Upper lobe of left lung (tissue), 6 donors: ENCODE data around the gene CXorf58. TPM values are rescaled to one million over a fixed set of nuclear protein-coding genes. Genes with fewer than 3 reads are reported as not detected.
A peak's percentile ranks its signal among the peaks of the same experiment; 100 is the strongest.

ENCODE experiments used
- ATAC-seq, 2 donors: fragments of 200-7000 bp; cut with Tn5 transposase; one replicate each; pipeline ENCODE4 v1.9.1; 2022; ENCODE audit warnings: mild to moderate bottlenecking in 2 of 2, moderate library complexity in 2 of 2; ENCODE audit not compliant: low FRiP score in 2 of 2
- DNase-seq, 2 donors: peaks; one replicate each; pipeline ENCODE4 v3.0.0-alpha.2; 2019 to 2020
- H3K27ac ChIP-seq, 4 donors: fragments of 200-600 bp; sonication (generic); one replicate each; pipeline ENCODE4 v1.5.1; 2016 to 2019
- H3K27me3 ChIP-seq, 4 donors: fragments of 200-600 bp; sonication (generic); one replicate each; pipeline ENCODE4 v1.5.1; 2017 to 2019
- H3K36me3 ChIP-seq, 4 donors: fragments of 200-600 bp; sonication (generic); one replicate each; pipeline ENCODE4 v1.5.1; 2016 to 2019
- H3K4me1 ChIP-seq, 4 donors: fragments of 200-600 bp; sonication (generic); one replicate each; pipeline ENCODE4 v1.5.1; 2018 to 2019
- H3K4me3 ChIP-seq, 4 donors: fragments of 200-600 bp; sonication (generic); one replicate each; pipeline ENCODE4 v1.5.1; 2017 to 2019; ENCODE audit warnings: mild to moderate bottlenecking in 2 of 4, moderate library complexity in 1 of 4
- H3K9me3 ChIP-seq, 4 donors: fragments of 200-600 bp; sonication (generic); one replicate each; pipeline ENCODE4 v1.5.1; 2018 to 2019
- CTCF ChIP-seq, 6 experiments: fragments of 450-650 bp in 4 of 6; fragments of 200-600 bp in 2 of 6; sonication (generic) in 2 of 6; IDR thresholded peaks; one replicate each; pipeline ENCODE4 v1.5.1; 2016 to 2019; ENCODE audit warnings: antibody characterized with exemption in 6 of 6
- EP300 ChIP-seq, 4 donors: sonication (generic); formaldehyde crosslinking; IDR thresholded peaks; one replicate each; pipeline ENCODE4 v1.5.1; 2017; ENCODE audit warnings: antibody characterized with exemption in 4 of 4, control low read depth in 2 of 4
- POLR2A ChIP-seq, 4 donors: fragments of 450-650 bp; IDR thresholded peaks; one replicate each; pipeline ENCODE4 v1.5.1; 2016 to 2017; ENCODE audit warnings: antibody characterized with exemption in 4 of 4, mild to moderate bottlenecking in 2 of 4
- POLR2AphosphoS5 ChIP-seq, 2 donors: sonication (generic); formaldehyde crosslinking; IDR thresholded peaks; one replicate each; pipeline ENCODE4 v1.5.1; 2017; ENCODE audit warnings: antibody characterized with exemption in 2 of 2
- WGBS, 2 donors: methylation state at CpG; one replicate each; pipeline ENCODE4 v1.1.5; 2017 to 2018; 5-methylcytosine and 5-hydroxymethylcytosine counted together
- total RNA-seq, 6 donors: library from RNA; depleted of rRNA in 4 of 6; stranded (reverse); fragments of >200 nt in 4 of 6; gene quantifications; one replicate each; pipeline versions ENCODE4 v1.1.0 to v1.2.1, GENCODE V29; 2016 to 2021
- donor health status: DM: no; HTN: no; CAD: no; lungs with moderate emphysema.
- donor health status: DM: no; HTN: yes; CAD: no; lungs with severe emphysema.

The CXorf58 gene
- total RNA-seq, 6 donors from 2014 or later: 0.11 TPM; not detected in 5

DNA sequence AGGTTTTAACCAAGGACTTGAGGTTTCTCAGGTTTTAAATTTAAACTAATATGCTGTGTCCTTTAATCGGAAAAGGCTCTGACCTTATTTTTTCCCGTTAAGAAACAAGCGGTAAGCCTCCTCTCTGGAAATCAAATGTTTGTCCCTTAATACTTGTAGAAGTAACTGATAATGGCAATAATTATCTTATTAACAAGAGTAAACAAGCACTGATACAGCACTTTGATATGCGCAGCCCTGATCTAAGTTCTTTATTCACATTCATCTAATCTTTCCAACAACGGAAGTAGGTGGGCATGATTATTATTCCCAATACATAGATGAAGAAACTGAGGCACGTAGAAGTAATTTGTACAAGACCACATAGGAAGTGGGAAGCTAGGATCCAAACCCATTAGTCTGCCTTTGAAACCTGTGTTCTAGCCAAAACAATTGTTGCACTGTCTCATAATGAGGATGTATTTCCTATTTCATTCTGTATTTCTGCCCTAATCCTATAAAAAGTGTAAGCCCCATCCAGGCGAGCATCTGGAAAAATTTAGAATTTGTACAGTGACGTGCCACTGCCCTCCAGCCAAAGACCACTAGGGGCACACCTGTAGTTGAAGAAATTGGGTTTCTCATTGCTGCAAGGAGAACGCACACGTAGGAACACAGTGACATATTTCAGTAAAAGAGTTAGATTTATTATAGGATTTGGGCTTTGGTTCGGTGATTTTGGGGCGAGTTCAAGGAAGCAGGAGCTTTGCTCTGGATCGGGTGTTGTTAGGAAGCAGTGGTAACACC is 606 bp downstream of the CXorf58 start:
- Histone ChIP-seq H3K27me3 (no peaks in the 10 kb centered on the region), H3K9me3 (no peaks in the 10 kb centered on the region), H3K27ac (peak overlapping the region; percentile 82 to 91 (median 85)), H3K36me3 (no peaks in the 10 kb centered on the region), H3K4me3 (peak overlapping the region in 3 of 4 donors; percentile 49 to 62 (median 61)), H3K4me1 (peaks cover 0 to 8% (median 0%) of the 10 kb centered on the region in 4 donors)
- ATAC-seq: no peak
- no peak for DNase-seq
- WGBS, 2 donors: 25 to 41% methylated on average over 13 of the region's 13 CpGs
- TF ChIP-seq POLR2AphosphoS5 (IDR thresholded peaks at IDR 0.05) (no peak), POLR2A (IDR thresholded peaks at IDR 0.05) (no peak), CTCF (IDR thresholded peaks at IDR 0.05) (peak in 2 of 6 experiments; percentile 9 to 12)

- WGBS, 2 donors: 75 to 78% methylated on average over 5 of the region's 5 CpGs
- no peak for ATAC-seq
- DNase-seq: no peak
Observed at GRCh38 chrX:23911126-23911835, 3.5 kb downstream of the CXorf58 start.

DNA sequence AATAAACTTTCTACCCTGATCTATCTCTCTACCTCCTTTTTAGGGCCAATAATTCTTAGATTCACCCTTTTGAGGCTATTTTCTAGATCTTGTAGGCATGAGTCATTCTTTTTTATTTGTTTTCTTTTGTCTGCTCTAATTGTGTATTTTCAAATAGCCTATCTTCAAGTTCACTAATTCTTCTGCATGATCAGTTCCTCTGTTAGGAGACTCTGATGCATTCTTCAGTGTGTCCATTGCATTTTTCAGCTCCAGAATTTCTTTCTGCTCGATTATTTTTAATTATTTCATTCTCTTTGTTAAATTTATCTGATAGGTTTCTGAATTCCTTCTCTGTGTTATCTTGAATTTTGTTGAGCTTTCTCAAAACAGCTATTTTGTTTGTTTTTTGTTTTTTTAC is 11.3 kb downstream of the CXorf58 start:
- WGBS, 2 donors: 67 to 96% methylated on average over 1 of the region's 1 CpG
- no peak for TF ChIP-seq POLR2A (IDR thresholded peaks at IDR 0.05)
- no peak for TF ChIP-seq EP300 (IDR thresholded peaks at IDR 0.05)
- TF ChIP-seq POLR2AphosphoS5 (IDR thresholded peaks at IDR 0.05): no peak
- no peak for TF ChIP-seq CTCF (IDR thresholded peaks at IDR 0.05)
- DNase-seq (no peak), ATAC-seq (no peak)
- H3K4me3 ChIP-seq: no peak overlapping the region
- no peaks in the 10 kb centered on the region for H3K36me3 ChIP-seq
- no peak overlapping the region for H3K27ac ChIP-seq
- no peaks in the 10 kb centered on the region for H3K4me1 ChIP-seq
- no peaks in the 10 kb centered on the region for H3K9me3 ChIP-seq
- no peaks in the 10 kb centered on the region for H3K27me3 ChIP-seq

More at GRCh38 chrX:23911126-23911835, 3.5 kb downstream of the CXorf58 start:
- no peaks in the 10 kb centered on the region for H3K36me3 ChIP-seq
- H3K27me3 ChIP-seq: no peaks in the 10 kb centered on the region
- TF ChIP-seq POLR2AphosphoS5 (IDR thresholded peaks at IDR 0.05) (no peak), POLR2A (IDR thresholded peaks at IDR 0.05) (no peak), EP300 (IDR thresholded peaks at IDR 0.05) (no peak), CTCF (IDR thresholded peaks at IDR 0.05) (no peak)
- H3K9me3 ChIP-seq: no peaks in the 10 kb centered on the region
- no peak overlapping the region for H3K27ac ChIP-seq
- H3K4me1 ChIP-seq: peaks cover 0 to 8% (median 0%) of the 10 kb centered on the region in 4 donors
- H3K4me3 ChIP-seq: no peak overlapping the region

- Histone ChIP-seq H3K4me3 (no peak overlapping the region), H3K9me3 (no peaks in the 10 kb centered on the region), H3K27ac (no peak overlapping the region), H3K36me3 (no peaks in the 10 kb centered on the region), H3K4me1 (no peaks in the 10 kb centered on the region), H3K27me3 (no peaks in the 10 kb centered on the region)
- ATAC-seq (no peak), DNase-seq (no peak)
- WGBS, 2 donors: 73 to 85% methylated on average over 6 to 9 of the region's 9 CpGs
- TF ChIP-seq POLR2AphosphoS5 (IDR thresholded peaks at IDR 0.05) (no peak), EP300 (IDR thresholded peaks at IDR 0.05) (no peak), POLR2A (IDR thresholded peaks at IDR 0.05) (no peak)
Observed at GRCh38 chrX:23919706-23920320, 12.0 kb downstream of the CXorf58 start.

DNA sequence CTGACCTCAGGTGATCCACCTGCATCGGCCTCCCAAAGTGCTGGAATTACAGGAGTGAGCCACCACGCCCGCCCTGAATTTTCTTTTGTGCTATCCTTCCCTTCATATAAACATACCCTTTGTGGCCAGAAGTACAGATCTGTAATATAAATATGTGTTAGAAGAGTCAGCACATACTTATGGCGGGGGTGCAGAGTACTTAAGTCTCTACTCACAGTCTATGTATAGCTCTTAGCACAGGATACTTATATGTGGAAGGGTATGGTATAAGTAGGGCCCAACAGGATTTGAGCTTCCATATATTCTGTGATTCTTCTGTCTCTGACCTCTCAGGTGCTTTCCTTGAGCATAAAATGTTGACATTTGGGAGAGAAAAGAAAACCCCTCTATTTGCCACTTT is 18.2 kb downstream of the CXorf58 start:
- TF ChIP-seq CTCF (IDR thresholded peaks at IDR 0.05): no peak
- no peak for TF ChIP-seq POLR2A (IDR thresholded peaks at IDR 0.05)
- 74 to 92% methylated on average over 4 of the region's 4 CpGs for WGBS, 2 donors
- no peak overlapping the region for H3K4me3 ChIP-seq
- no peaks in the 10 kb centered on the region for H3K9me3 ChIP-seq
- no peaks in the 10 kb centered on the region for H3K4me1 ChIP-seq
- H3K27ac ChIP-seq: no peak overlapping the region
- H3K27me3 ChIP-seq: no peaks in the 10 kb centered on the region
- DNase-seq (no peak), ATAC-seq (no peak)
- no peaks in the 10 kb centered on the region for H3K36me3 ChIP-seq
